ENCODE data around the gene MTX2. TPM values are rescaled to one million over a fixed set of nuclear protein-coding genes. Genes with fewer than 3 reads are reported as not detected.

MTX2 gene
- polyA plus RNA-seq, 2 donors = 43.1 to 45.4 TPM

GRCh38 chr2:176251928-176252327, 17.3 kb upstream of the MTX2 start:
- H3K4me3 ChIP-seq (ENCODE audit: low read depth in 1 of 2, low read length in 2 of 2) = no peak overlapping the region
- no peak overlapping the region for H3K27ac ChIP-seq (ENCODE audit: low read depth in 2 of 2, low read length in 1 of 2)
- 24 to 30% methylated on average over 1 of the region's 1 CpG for WGBS, 2 donors
- no peaks in the 10 kb centered on the region for H3K27me3 ChIP-seq (ENCODE audit: control insufficient read depth in 1 of 2, insufficient read depth in 2 of 2, low read length in 2 of 2)
- no peaks in the 10 kb centered on the region for H3K36me3 ChIP-seq (ENCODE audit: control insufficient read depth in 2 of 2, insufficient read depth in 2 of 2, low read length in 1 of 2)
- H3K9me3 ChIP-seq (ENCODE audit: control insufficient read depth in 2 of 2, insufficient read depth in 1 of 2, low read depth in 1 of 2, low read length in 1 of 2) = no peaks in the 10 kb centered on the region
- no peaks in the 10 kb centered on the region for H3K4me1 ChIP-seq (ENCODE audit: control insufficient read depth in 2 of 2, insufficient read depth in 2 of 2, low read length in 1 of 2)

DNA sequence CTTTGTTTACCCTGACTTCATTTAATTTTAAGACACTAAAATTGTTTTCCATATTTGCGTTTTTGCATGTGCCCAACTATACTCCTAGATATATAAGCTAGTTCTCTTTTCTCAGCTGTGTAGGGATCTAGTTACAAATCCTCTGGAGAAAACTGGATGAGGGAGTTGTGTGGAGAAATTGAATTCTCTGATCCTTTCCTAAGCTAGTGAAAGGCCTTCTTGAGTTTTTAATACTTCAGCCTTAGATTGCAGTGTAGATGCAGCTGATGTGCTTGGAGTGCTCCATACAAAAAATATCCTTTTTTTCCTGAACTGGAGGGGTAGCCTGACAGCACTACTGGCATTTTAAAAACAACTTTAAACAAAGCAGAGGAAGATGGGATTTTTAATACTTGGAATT, 8.6 kb upstream of the MTX2 start:
- Histone ChIP-seq H3K4me3 (ENCODE audit: low read depth in 1 of 2, low read length in 2 of 2) (no peak overlapping the region), H3K9me3 (ENCODE audit: control insufficient read depth in 2 of 2, insufficient read depth in 1 of 2, low read depth in 1 of 2, low read length in 1 of 2) (no peaks in the 10 kb centered on the region), H3K36me3 (ENCODE audit: control insufficient read depth in 2 of 2, insufficient read depth in 2 of 2, low read length in 1 of 2) (no peaks in the 10 kb centered on the region), H3K27ac (ENCODE audit: low read depth in 2 of 2, low read length in 1 of 2) (no peak overlapping the region), H3K4me1 (ENCODE audit: control insufficient read depth in 2 of 2, insufficient read depth in 2 of 2, low read length in 1 of 2) (no peaks in the 10 kb centered on the region), H3K27me3 (ENCODE audit: control insufficient read depth in 1 of 2, insufficient read depth in 2 of 2, low read length in 2 of 2) (no peaks in the 10 kb centered on the region)
- WGBS, 2 donors = 93 to 94% methylated on average over 1 of the region's 1 CpG

DNA sequence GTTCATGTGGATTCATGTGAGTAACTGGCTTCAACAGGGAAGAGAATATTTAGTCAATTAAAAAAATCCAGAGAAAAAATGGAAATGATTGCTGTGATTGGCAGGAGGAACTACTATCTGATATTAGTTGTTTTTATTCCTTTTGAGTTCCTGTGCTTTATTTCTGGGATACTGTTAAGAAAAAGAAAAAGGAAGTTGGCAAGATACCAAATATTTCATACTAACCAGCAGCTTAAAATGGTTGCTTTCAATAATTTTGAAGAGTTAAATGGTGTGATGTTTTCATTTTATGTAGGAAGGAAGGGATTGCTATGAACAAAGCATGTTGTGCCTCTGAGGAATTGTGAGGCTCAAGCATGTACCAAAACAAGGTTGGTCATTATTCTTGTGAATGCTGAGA, 8.1 kb upstream of the MTX2 start:
- no peaks in the 10 kb centered on the region for H3K27me3 ChIP-seq (ENCODE audit: control insufficient read depth in 1 of 2, insufficient read depth in 2 of 2, low read length in 2 of 2)
- H3K4me1 ChIP-seq (ENCODE audit: control insufficient read depth in 2 of 2, insufficient read depth in 2 of 2, low read length in 1 of 2) = no peaks in the 10 kb centered on the region
- no peaks in the 10 kb centered on the region for H3K36me3 ChIP-seq (ENCODE audit: control insufficient read depth in 2 of 2, insufficient read depth in 2 of 2, low read length in 1 of 2)
- H3K4me3 ChIP-seq (ENCODE audit: low read depth in 1 of 2, low read length in 2 of 2) = no peak overlapping the region
- H3K9me3 ChIP-seq (ENCODE audit: control insufficient read depth in 2 of 2, insufficient read depth in 1 of 2, low read depth in 1 of 2, low read length in 1 of 2) = no peaks in the 10 kb centered on the region
- H3K27ac ChIP-seq (ENCODE audit: low read depth in 2 of 2, low read length in 1 of 2) = no peak overlapping the region

GRCh38 chr2:176268976-176269318, 295 bp upstream of the MTX2 start:
- 20% methylated on average over 10 of the region's 10 CpGs for WGBS, 2 donors
- H3K4me1 ChIP-seq (ENCODE audit: control insufficient read depth in 2 of 2, insufficient read depth in 2 of 2, low read length in 1 of 2) = no peaks in the 10 kb centered on the region
- no peaks in the 10 kb centered on the region for H3K36me3 ChIP-seq (ENCODE audit: control insufficient read depth in 2 of 2, insufficient read depth in 2 of 2, low read length in 1 of 2)
- peak overlapping the region in 1 of 2 donors; percentile 92 for H3K27ac ChIP-seq (ENCODE audit: low read depth in 2 of 2, low read length in 1 of 2)
- no peaks in the 10 kb centered on the region for H3K9me3 ChIP-seq (ENCODE audit: control insufficient read depth in 2 of 2, insufficient read depth in 1 of 2, low read depth in 1 of 2, low read length in 1 of 2)
- H3K27me3 ChIP-seq (ENCODE audit: control insufficient read depth in 1 of 2, insufficient read depth in 2 of 2, low read length in 2 of 2) = no peaks in the 10 kb centered on the region
- peak overlapping the region; percentile 83 to 93 for H3K4me3 ChIP-seq (ENCODE audit: low read depth in 1 of 2, low read length in 2 of 2)

DNA sequence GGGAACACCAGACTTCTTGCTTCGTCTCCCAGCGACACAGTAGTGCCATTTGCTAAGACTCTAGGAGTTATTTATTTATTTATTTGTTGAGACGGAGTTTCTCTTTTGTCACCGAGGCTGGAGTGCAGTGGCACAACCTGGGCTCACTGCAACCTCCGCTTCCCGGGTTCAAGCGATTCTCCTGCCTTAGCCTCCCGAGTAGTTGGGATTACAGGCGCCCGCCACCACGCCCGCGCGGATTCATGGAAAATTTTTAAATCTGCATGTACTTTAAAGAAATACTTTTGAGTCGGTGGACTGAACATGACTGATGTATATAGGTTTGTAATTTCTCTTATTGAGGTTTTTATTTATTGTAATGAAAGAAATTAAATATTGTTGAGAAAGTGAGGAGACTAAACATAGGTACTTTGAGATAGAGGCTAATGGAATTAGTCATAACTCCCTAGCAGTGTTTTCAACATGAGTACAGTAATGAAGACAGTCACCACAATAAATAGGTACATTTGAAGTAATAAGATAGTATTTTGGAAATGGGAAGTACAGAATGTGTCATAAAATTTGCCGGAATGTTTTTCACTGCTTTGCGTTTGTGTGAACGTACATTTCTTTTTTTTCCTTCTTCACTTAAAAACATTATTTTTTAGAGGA, 983 bp downstream of the MTX2 start:
- no peak overlapping the region for H3K27ac ChIP-seq (ENCODE audit: low read depth in 2 of 2, low read length in 1 of 2)
- H3K9me3 ChIP-seq (ENCODE audit: control insufficient read depth in 2 of 2, insufficient read depth in 1 of 2, low read depth in 1 of 2, low read length in 1 of 2) = no peaks in the 10 kb centered on the region
- H3K4me1 ChIP-seq (ENCODE audit: control insufficient read depth in 2 of 2, insufficient read depth in 2 of 2, low read length in 1 of 2) = no peaks in the 10 kb centered on the region
- H3K4me3 ChIP-seq (ENCODE audit: low read depth in 1 of 2, low read length in 2 of 2) = peak overlapping the region; percentile 83 to 93
- 42 to 50% methylated on average over 18 of the region's 18 CpGs for WGBS, 2 donors
- H3K36me3 ChIP-seq (ENCODE audit: control insufficient read depth in 2 of 2, insufficient read depth in 2 of 2, low read length in 1 of 2) = no peaks in the 10 kb centered on the region
- no peaks in the 10 kb centered on the region for H3K27me3 ChIP-seq (ENCODE audit: control insufficient read depth in 1 of 2, insufficient read depth in 2 of 2, low read length in 2 of 2)

- Histone ChIP-seq H3K36me3 (ENCODE audit: control insufficient read depth in 2 of 2, insufficient read depth in 2 of 2, low read length in 1 of 2) (no peaks in the 10 kb centered on the region), H3K27ac (ENCODE audit: low read depth in 2 of 2, low read length in 1 of 2) (no peak overlapping the region), H3K9me3 (ENCODE audit: control insufficient read depth in 2 of 2, insufficient read depth in 1 of 2, low read depth in 1 of 2, low read length in 1 of 2) (no peaks in the 10 kb centered on the region), H3K27me3 (ENCODE audit: control insufficient read depth in 1 of 2, insufficient read depth in 2 of 2, low read length in 2 of 2) (no peaks in the 10 kb centered on the region), H3K4me1 (ENCODE audit: control insufficient read depth in 2 of 2, insufficient read depth in 2 of 2, low read length in 1 of 2) (peaks cover 0 to 2% of the 10 kb centered on the region in 2 donors), H3K4me3 (ENCODE audit: low read depth in 1 of 2, low read length in 2 of 2) (no peak overlapping the region)
- WGBS, 2 donors = 90 to 93% methylated on average over 4 of the region's 4 CpGs
Measured at GRCh38 chr2:176272870-176273459, 3.7 kb downstream of the MTX2 start.

DNA sequence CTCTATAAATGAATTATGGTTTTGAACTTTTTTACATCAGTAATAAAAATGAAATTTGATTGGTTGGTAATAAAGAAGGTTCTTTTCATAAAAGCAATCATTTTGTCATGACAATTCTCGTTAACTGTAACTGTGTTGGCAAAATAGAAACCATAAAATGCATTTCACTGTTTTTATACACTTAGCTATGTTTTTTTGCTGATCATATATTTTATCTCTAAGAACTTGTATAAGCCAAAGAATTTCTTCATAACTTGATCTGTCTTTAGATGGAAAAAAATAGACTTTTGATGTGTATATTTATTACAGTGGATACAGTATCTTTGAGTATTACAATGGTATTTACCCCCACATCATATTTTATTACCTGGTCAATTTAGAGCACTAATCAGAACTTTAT, 9.7 kb downstream of the MTX2 start:
- Histone ChIP-seq H3K9me3 (ENCODE audit: control insufficient read depth in 2 of 2, insufficient read depth in 1 of 2, low read depth in 1 of 2, low read length in 1 of 2) (no peaks in the 10 kb centered on the region), H3K36me3 (ENCODE audit: control insufficient read depth in 2 of 2, insufficient read depth in 2 of 2, low read length in 1 of 2) (no peaks in the 10 kb centered on the region), H3K4me1 (ENCODE audit: control insufficient read depth in 2 of 2, insufficient read depth in 2 of 2, low read length in 1 of 2) (peaks cover 0 to 2% of the 10 kb centered on the region in 2 donors), H3K4me3 (ENCODE audit: low read depth in 1 of 2, low read length in 2 of 2) (no peak overlapping the region), H3K27ac (ENCODE audit: low read depth in 2 of 2, low read length in 1 of 2) (no peak overlapping the region), H3K27me3 (ENCODE audit: control insufficient read depth in 1 of 2, insufficient read depth in 2 of 2, low read length in 2 of 2) (no peaks in the 10 kb centered on the region)
- WGBS, 2 donors = 91 to 97% methylated on average over 1 of the region's 1 CpG

DNA sequence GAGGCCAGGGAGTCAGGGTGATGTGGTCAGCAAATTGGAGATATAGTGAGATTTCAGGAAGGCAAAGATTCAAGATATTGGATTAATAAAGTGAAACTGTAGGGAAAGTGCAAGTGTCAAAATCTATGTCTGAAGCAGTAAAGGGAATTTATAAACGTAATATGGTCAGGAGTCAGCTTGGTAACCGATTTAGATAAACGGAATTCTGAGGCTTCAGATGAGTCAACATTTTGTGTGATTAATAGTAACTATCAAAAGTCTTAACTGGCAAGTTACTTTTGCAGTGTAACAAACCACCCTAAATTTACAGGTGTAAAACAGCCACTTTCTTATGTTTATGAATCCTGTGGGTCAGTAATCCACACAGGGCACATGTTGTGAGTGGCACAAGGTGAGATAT, 10.9 kb downstream of the MTX2 start:
- Histone ChIP-seq H3K27ac (ENCODE audit: low read depth in 2 of 2, low read length in 1 of 2) (no peak overlapping the region), H3K36me3 (ENCODE audit: control insufficient read depth in 2 of 2, insufficient read depth in 2 of 2, low read length in 1 of 2) (no peaks in the 10 kb centered on the region), H3K4me1 (ENCODE audit: control insufficient read depth in 2 of 2, insufficient read depth in 2 of 2, low read length in 1 of 2) (peaks cover 0 to 2% of the 10 kb centered on the region in 2 donors), H3K27me3 (ENCODE audit: control insufficient read depth in 1 of 2, insufficient read depth in 2 of 2, low read length in 2 of 2) (no peaks in the 10 kb centered on the region), H3K9me3 (ENCODE audit: control insufficient read depth in 2 of 2, insufficient read depth in 1 of 2, low read depth in 1 of 2, low read length in 1 of 2) (no peaks in the 10 kb centered on the region), H3K4me3 (ENCODE audit: low read depth in 1 of 2, low read length in 2 of 2) (no peak overlapping the region)
- 82 to 92% methylated on average over 3 of the region's 3 CpGs for WGBS, 2 donors

GRCh38 chr2:176280867-176281658, 11.8 kb downstream of the MTX2 start:
- no peaks in the 10 kb centered on the region for H3K9me3 ChIP-seq (ENCODE audit: control insufficient read depth in 2 of 2, insufficient read depth in 1 of 2, low read depth in 1 of 2, low read length in 1 of 2)
- H3K4me3 ChIP-seq (ENCODE audit: low read depth in 1 of 2, low read length in 2 of 2) = no peak overlapping the region
- H3K27me3 ChIP-seq (ENCODE audit: control insufficient read depth in 1 of 2, insufficient read depth in 2 of 2, low read length in 2 of 2) = no peaks in the 10 kb centered on the region
- no peaks in the 10 kb centered on the region for H3K36me3 ChIP-seq (ENCODE audit: control insufficient read depth in 2 of 2, insufficient read depth in 2 of 2, low read length in 1 of 2)
- no peak overlapping the region for H3K27ac ChIP-seq (ENCODE audit: low read depth in 2 of 2, low read length in 1 of 2)
- WGBS, 2 donors = 92 to 94% methylated on average over 3 of the region's 3 CpGs
- H3K4me1 ChIP-seq (ENCODE audit: control insufficient read depth in 2 of 2, insufficient read depth in 2 of 2, low read length in 1 of 2) = no peaks in the 10 kb centered on the region
